Fibroblast of lung (primary cell): Measurements from ENCODE around the gene ROMO1. TPM values are rescaled to one million over a fixed set of nuclear protein-coding genes. Genes with fewer than 3 reads are reported as not detected.

Experiments used
- DNase-seq, 2 donors: peaks; one replicate each; pipeline versions ENCODE4 v3.0.0 to v3.0.0-alpha.2; 2010; ENCODE audit warnings: low read depth in 2 of 2
- H2AFZ ChIP-seq: 2 replicates; pipeline ENCODE4 v1.5.1; 2012; ENCODE audit warnings: low read length, control low read depth, inconsistent platforms
- H3K27ac ChIP-seq: 2 replicates; pipeline ENCODE4 v1.5.1; 2011; ENCODE audit warnings: low read length, control low read depth; ENCODE audit not compliant: insufficient read depth
- H3K27me3 ChIP-seq: 2 replicates; pipeline ENCODE4 v1.5.1; 2011; ENCODE audit warnings: mild to moderate bottlenecking, low read length; ENCODE audit not compliant: control insufficient read depth, insufficient read depth
- H3K36me3 ChIP-seq: 2 replicates; pipeline ENCODE4 v1.5.1; 2011; ENCODE audit warnings: low read length; ENCODE audit not compliant: control insufficient read depth, insufficient read depth
- H3K4me1 ChIP-seq: 2 replicates; pipeline ENCODE4 v1.5.1; 2011; ENCODE audit warnings: low read length; ENCODE audit not compliant: control insufficient read depth, insufficient read depth; ENCODE audit errors: extremely low read depth
- H3K4me2 ChIP-seq: 2 replicates; pipeline ENCODE4 v1.5.1; 2011; ENCODE audit warnings: low read length, control low read depth; ENCODE audit not compliant: insufficient read depth; ENCODE audit errors: extremely low read depth
- H3K4me3 ChIP-seq, 4 experiments: fragments of 200-600 bp in 1 of 4; sonication (generic) in 1 of 4; replicated peaks in 1 of 4; 2 replicates each; pipeline ENCODE4 v1.5.1; 2011 to 2016; ENCODE audit warnings: low read length in 4 of 4, low read depth in 3 of 4, mild to moderate bottlenecking in 3 of 4, control low read depth in 2 of 4, inconsistent platforms in 1 of 4, mixed read lengths in 1 of 4; ENCODE audit not compliant: insufficient read depth in 1 of 4; ENCODE audit errors: control extremely low read depth in 1 of 4
- H3K79me2 ChIP-seq: 2 replicates; pipeline ENCODE4 v1.5.1; 2012; ENCODE audit warnings: mild to moderate bottlenecking, low read length, inconsistent platforms; ENCODE audit not compliant: control insufficient read depth, insufficient read depth
- H3K9ac ChIP-seq: 2 replicates; pipeline ENCODE4 v1.5.1; 2011; ENCODE audit warnings: mild to moderate bottlenecking, low read length, control low read depth; ENCODE audit not compliant: insufficient read depth
- H3K9me3 ChIP-seq: 2 replicates; pipeline ENCODE4 v1.5.1; 2012; ENCODE audit warnings: low read depth, low read length; ENCODE audit not compliant: control insufficient read depth, insufficient read depth
- H4K20me1 ChIP-seq: 2 replicates; pipeline ENCODE4 v1.5.1; 2011; ENCODE audit warnings: low read length; ENCODE audit not compliant: control insufficient read depth, insufficient read depth; ENCODE audit errors: extremely low read depth
- EZH2 ChIP-seq: IDR thresholded peaks from 2 replicates; pipeline ENCODE4 v1.5.1; 2012; ENCODE audit warnings: low read length, control low read depth, mild to moderate bottlenecking; ENCODE audit errors: missing control alignments
- polyA plus RNA-seq, 2 donors: library from polyadenylated mRNA; depleted of rRNA in 1 of 2; stranded (reverse) in 1 of 2; unstranded in 1 of 2; fragments of >200 nt; gene quantifications; 2 replicates each; pipeline ENCODE4 v1.2.1, GENCODE V29; 2011 to 2012; ENCODE audit warnings: missing spikeins in 1 of 2
- total RNA-seq: library from RNA; depleted of rRNA; stranded (reverse); fragments of >200 nt; gene quantifications from 2 replicates; pipeline ENCODE4 v1.2.1, GENCODE V29; 2014
- TF ChIP-seq, protein P1 (sequence below), 2 donors: IDR thresholded peaks in 1 of 2; conservative IDR thresholded peaks in 1 of 2; 1 replicate in 1 of 2; 2 replicates in 1 of 2; pipeline ENCODE4 v1.5.1; 2011 to 2012; ENCODE audit warnings: low read length in 2 of 2, control low read depth in 1 of 2, inconsistent platforms in 1 of 2, low read depth in 1 of 2, mild to moderate bottlenecking in 1 of 2

Gene ROMO1
- total and polyA plus RNA-seq, 2 donors (not counting 1 experiment from before 2014, with no cell fraction given) = 205 to 239 TPM

- H3K4me1 ChIP-seq = peaks cover 9% of the 10 kb centered on the region
- no peaks in the 10 kb centered on the region for H3K27me3 ChIP-seq
- peak in 1 of 2 donors; percentile 59 for DNase-seq
- peaks cover 86% of the 10 kb centered on the region for H3K79me2 ChIP-seq
- H3K9ac ChIP-seq = no peak overlapping the region
- H4K20me1 ChIP-seq = peaks cover 31% of the 10 kb centered on the region
- H3K27ac ChIP-seq = no peak overlapping the region
- H3K4me2 ChIP-seq = peak overlapping the region; percentile 93
- no peaks in the 10 kb centered on the region for H3K36me3 ChIP-seq
- no peak overlapping the region for H2AFZ ChIP-seq
- H3K9me3 ChIP-seq = no peaks in the 10 kb centered on the region
- peak overlapping the region in 3 of 4 experiments; percentile 65 to 93 (median 87) for H3K4me3 ChIP-seq
- TF ChIP-seq, protein P1, sequence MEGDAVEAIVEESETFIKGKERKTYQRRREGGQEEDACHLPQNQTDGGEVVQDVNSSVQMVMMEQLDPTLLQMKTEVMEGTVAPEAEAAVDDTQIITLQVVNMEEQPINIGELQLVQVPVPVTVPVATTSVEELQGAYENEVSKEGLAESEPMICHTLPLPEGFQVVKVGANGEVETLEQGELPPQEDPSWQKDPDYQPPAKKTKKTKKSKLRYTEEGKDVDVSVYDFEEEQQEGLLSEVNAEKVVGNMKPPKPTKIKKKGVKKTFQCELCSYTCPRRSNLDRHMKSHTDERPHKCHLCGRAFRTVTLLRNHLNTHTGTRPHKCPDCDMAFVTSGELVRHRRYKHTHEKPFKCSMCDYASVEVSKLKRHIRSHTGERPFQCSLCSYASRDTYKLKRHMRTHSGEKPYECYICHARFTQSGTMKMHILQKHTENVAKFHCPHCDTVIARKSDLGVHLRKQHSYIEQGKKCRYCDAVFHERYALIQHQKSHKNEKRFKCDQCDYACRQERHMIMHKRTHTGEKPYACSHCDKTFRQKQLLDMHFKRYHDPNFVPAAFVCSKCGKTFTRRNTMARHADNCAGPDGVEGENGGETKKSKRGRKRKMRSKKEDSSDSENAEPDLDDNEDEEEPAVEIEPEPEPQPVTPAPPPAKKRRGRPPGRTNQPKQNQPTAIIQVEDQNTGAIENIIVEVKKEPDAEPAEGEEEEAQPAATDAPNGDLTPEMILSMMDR (conservative IDR thresholded peaks at IDR 0.05 in 1 of 2, IDR thresholded peaks at IDR 0.05 in 1 of 2; ENCODE audit: low read depth in 1 of 2, low read length in 2 of 2) = no peak
- no peak for TF ChIP-seq EZH2
Observed at GRCh38 chr20:35661053-35661452, 38.2 kb upstream of the ROMO1 start.

GRCh38 chr20:35661908-35662307, 37.3 kb upstream of the ROMO1 start:
- Histone ChIP-seq H2AFZ (no peak overlapping the region), H3K9ac (no peak overlapping the region), H3K4me3 (peak overlapping the region; percentile 65 to 93 (median 86)), H3K9me3 (no peaks in the 10 kb centered on the region), H4K20me1 (peaks cover 31% of the 10 kb centered on the region), H3K79me2 (peaks cover 77% of the 10 kb centered on the region), H3K36me3 (no peaks in the 10 kb centered on the region), H3K27me3 (no peaks in the 10 kb centered on the region), H3K4me1 (peaks cover 9% of the 10 kb centered on the region), H3K4me2 (peak overlapping the region; percentile 93), H3K27ac (no peak overlapping the region)
- DNase-seq = no peak
- TF ChIP-seq, protein P1 (conservative IDR thresholded peaks at IDR 0.05 in 1 of 2, IDR thresholded peaks at IDR 0.05 in 1 of 2; ENCODE audit: low read depth in 1 of 2, low read length in 2 of 2) = no peak
- no peak for TF ChIP-seq EZH2

GRCh38 chr20:35662551-35662950, 36.7 kb upstream of the ROMO1 start:
- no peaks in the 10 kb centered on the region for H3K27me3 ChIP-seq
- H3K27ac ChIP-seq = no peak overlapping the region
- no peak for DNase-seq
- peak overlapping the region; percentile 93 for H3K4me2 ChIP-seq
- H3K36me3 ChIP-seq = no peaks in the 10 kb centered on the region
- H3K9ac ChIP-seq = no peak overlapping the region
- peaks cover 71% of the 10 kb centered on the region for H3K79me2 ChIP-seq
- H3K4me3 ChIP-seq = peak overlapping the region; percentile 65 to 93 (median 86)
- peaks cover 26% of the 10 kb centered on the region for H4K20me1 ChIP-seq
- no peak overlapping the region for H2AFZ ChIP-seq
- peaks cover 9% of the 10 kb centered on the region for H3K4me1 ChIP-seq
- no peak for TF ChIP-seq EZH2
- TF ChIP-seq, protein P1 (conservative IDR thresholded peaks at IDR 0.05 in 1 of 2, IDR thresholded peaks at IDR 0.05 in 1 of 2; ENCODE audit: low read depth in 1 of 2, low read length in 2 of 2) = no peak
- no peaks in the 10 kb centered on the region for H3K9me3 ChIP-seq
